Stimulated activated CD4-positive, alpha-beta T cell treated with anti-CD3 and anti-CD28 coated beads, TNF-alpha, amount 100 ng/mL, for 48 hours (primary cell): Measurements from ENCODE around the gene CLDN15.
"Not testable (repeated sequence)": the region's sequence is repeated elsewhere in the genome, so short reads cannot be mapped to it uniquely, and the experiment has no call there.

Source experiments
- DNase-seq, 3 donors: peaks; one replicate each; pipeline ENCODE4 v3.0.0-alpha.2; 2020; ENCODE audit warnings: low read depth in 3 of 3

Gene CLDN15

GRCh38 chr7:101222275-101222830 is 15.2 kb downstream of the CLDN15 start:
- DNase-seq = no peak

- no peak for DNase-seq
Measured at GRCh38 chr7:101220295-101220694, 17.3 kb downstream of the CLDN15 start.

- DNase-seq = no peak
Measured at GRCh38 chr7:101218236-101219125, 19.1 kb downstream of the CLDN15 start.

GRCh38 chr7:101217388-101218235 is 20.0 kb downstream of the CLDN15 start, which contains the start of the genes PLOD3 and ZNHIT1:
PLOD3 (minus strand) TSS chr7:101217581; CDS start chr7:101217274, 307 bp downstream.
ZNHIT1 (plus strand) TSS chr7:101218165; CDS start chr7:101218196, 31 bp downstream.
- peak; percentile 91 to 93 (median 92) for DNase-seq

- DNase-seq = no peak
Measured at GRCh38 chr7:101216860-101217387, 20.7 kb downstream of the CLDN15 start.

GRCh38 chr7:101216001-101216859 is 21.4 kb downstream of the CLDN15 start:
- no peak for DNase-seq

- DNase-seq = no peak
Measured at GRCh38 chr7:101212014-101212413, 25.6 kb downstream of the CLDN15 start.

GRCh38 chr7:101211501-101211900 is 26.1 kb downstream of the CLDN15 start:
- no peak for DNase-seq

- no peak for DNase-seq
Measured at GRCh38 chr7:101210143-101210542, 27.5 kb downstream of the CLDN15 start.

- no peak for DNase-seq
Measured at GRCh38 chr7:101208794-101209193, 28.8 kb downstream of the CLDN15 start.

GRCh38 chr7:101207459-101207858 is 30.1 kb downstream of the CLDN15 start:
- DNase-seq = no peak

- DNase-seq = no peak
Measured at GRCh38 chr7:101206665-101207042, 30.9 kb downstream of the CLDN15 start.

GRCh38 chr7:101205901-101206664 is 31.5 kb downstream of the CLDN15 start:
- no peak for DNase-seq

- not testable (repeated sequence) for DNase-seq
Measured at GRCh38 chr7:101203740-101204738, 33.6 kb downstream of the CLDN15 start.

- DNase-seq = no peak
Measured at GRCh38 chr7:101202603-101202918, 35.0 kb downstream of the CLDN15 start.

- DNase-seq = no peak
Measured at GRCh38 chr7:101201695-101202602, 35.7 kb downstream of the CLDN15 start.

GRCh38 chr7:101200862-101201599 is 36.6 kb downstream of the CLDN15 start, which contains the start of gene MOGAT3:
MOGAT3 (minus strand) TSS chr7:101201036; CDS start chr7:101200854, 182 bp downstream.
- DNase-seq = no peak
